GM03348 (cell line): ENCODE data around the gene TAP1.

ENCODE experiments used
- DNase-seq: peaks from one replicate; pipeline ENCODE4 v3.0.0; 2012; ENCODE audit warnings: low spot score

TAP1 gene

DNA sequence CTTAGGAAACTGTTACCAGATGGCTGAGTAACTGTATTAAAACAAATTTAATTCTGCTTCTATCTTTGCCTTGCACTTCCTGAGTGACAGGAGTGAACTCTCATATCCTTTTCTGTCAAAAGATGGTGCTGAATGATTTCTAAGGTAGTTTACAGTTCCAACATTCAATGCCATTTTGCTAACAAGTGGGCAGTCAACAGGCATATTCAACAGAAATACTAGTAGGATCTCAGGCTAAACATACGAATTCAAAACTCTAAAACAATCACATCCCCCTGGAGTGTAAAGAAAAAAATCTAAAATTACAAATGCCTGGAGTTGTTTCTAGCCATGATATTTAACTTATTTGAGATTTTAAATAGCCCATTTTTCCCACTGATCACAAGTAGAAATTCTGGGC lies 7.2 kb upstream of the TAP1 start:
- DNase-seq: no peak

DNA sequence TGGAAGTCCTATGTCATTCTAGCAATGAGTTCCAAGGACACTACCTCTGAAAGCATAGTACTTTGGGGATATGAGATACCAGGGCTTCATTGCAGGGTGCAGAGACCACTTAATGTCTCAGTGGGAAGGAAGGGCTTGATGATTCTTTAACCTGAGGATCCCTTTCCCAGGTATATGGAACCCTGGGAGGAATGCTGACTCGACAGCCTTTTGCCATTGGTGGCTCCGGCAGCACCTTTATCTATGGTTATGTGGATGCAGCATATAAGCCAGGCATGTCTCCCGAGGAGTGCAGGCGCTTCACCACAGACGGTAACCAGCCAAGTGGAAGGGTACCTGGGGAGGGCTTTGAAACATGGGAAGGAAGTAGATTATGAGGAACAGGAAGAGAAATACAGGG lies 4.7 kb upstream of the TAP1 start:
- no peak for DNase-seq

- DNase-seq: no peak
These were observed 3.8 kb upstream of the TAP1 start for GRCh38 chr6:32857156-32857891.

- no peak for DNase-seq
These were observed 2.1 kb upstream of the TAP1 start for GRCh38 chr6:32855467-32856174.

DNA sequence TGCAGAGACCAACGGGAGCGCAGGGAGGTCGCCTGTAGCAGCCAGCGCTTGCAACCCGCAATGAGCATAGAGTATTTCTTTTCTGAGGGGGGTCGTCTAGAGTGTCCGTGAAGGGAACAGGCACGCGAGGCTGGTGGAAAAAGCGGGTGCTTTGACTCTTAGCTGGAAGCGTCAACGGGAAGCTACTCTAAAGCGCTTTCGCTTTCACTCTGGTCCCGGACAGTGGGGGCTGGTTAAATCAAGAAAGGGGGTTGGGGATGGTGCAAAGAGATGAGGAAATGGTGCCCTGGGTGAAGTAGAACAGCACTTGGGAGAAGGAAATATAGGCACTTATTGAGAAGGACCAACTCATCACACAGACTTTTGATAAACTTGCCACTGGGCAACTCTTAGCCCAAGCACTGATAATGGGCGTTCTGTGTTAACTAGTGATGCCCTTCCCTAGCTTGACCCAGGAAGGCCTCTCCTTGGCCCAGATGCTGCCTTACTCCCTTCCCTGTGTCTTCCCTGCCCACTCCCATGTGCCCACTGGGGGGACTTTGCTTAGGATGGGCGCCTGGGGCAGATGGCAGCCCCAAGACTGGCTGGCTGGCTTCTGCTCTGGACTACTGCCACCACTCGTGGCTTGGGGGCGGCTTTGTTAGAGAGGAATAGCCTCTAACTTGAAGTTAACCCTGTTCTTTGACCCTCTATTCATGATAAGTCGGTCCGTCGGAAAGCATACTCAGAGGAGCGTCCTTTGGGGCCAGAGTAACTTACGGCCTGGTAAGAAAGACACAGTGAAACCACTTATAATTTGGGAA lies 1.1 kb upstream of the TAP1 start:
- peak; percentile 60 for DNase-seq

GRCh38 chr6:32852844-32853540 lies 512 bp downstream of the TAP1 start:
- DNase-seq: peak; percentile 55

GRCh38 chr6:32852018-32852843 lies 1.3 kb downstream of the TAP1 start:
- DNase-seq: peak; percentile 68

GRCh38 chr6:32851025-32851424 lies 2.5 kb downstream of the TAP1 start:
- DNase-seq: no peak

DNA sequence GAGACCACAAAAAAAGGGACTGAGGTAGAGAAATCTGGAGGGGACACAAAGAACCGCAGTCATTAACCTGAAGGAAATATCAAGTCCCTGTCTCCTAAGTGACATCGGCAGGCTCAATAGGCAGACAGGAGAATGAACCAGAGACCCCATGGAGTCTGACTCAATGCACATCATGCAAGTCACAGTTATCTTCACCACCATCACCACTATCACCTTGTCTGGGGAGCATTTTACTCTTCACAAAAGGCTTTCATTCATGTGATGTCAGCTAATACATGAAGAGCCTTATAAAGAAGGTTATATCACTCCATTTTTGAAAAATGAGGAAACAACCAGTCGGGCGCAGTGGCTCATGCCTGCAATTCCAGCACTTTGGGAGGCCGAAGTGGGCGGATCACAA lies 4.4 kb downstream of the TAP1 start:
- no peak for DNase-seq

- no peak for DNase-seq
These were observed 5.7 kb downstream of the TAP1 start for GRCh38 chr6:32847795-32848194.

GRCh38 chr6:32847004-32847403 lies 6.5 kb downstream of the TAP1 start:
- DNase-seq: no peak

DNA sequence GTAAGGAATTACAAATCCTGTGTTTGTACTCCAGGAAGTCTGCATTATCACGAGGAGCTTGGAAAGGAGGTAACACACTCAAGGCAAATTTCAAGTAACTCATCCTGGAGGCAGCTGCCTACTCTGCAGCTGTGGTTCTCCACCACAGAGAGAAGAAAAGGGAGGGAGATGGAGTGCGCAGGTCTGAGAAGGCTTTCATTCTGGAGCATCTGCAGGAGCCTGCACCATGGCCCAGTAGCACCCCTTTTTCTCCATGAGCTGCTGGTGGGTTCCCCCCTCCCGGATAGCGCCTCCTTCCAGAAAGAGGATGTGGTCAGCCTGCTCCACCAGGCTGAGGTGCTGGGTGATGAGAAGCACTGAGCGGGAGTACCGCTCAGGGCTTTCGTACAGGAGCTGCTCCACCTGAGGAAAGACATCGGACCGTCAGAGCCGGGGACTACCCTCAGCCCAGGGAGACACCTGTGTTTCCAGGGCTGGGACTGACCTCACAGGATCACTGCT lies 8.1 kb downstream of the TAP1 start:
- DNase-seq: no peak

DNA sequence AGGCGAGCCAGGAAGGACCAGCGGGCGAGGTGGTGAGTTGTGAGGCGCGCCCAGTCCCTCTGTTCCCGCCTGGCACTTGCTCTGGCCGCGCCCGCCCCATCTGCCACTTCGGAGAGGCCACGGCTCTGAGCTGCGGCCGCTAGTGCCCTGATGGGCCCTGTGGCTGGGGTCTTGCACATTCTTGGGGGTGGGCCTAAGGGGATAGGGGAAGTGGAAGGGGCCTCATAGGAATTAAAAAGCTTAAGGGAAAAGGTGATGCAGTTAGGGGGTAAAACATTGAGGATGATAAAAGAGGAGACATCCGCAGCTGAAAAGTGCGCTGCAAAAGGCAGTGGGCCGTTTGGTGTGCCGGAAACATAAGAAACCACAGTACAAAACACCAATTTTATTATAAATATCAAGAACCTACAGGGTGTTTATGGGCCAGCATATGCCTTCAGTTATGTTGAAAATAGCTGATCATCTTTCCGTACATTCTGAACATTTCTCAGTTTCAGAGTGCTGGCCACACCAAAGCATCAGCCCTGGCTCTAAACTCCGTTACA lies 8.6 kb downstream of the TAP1 start:
- DNase-seq: no peak

DNA sequence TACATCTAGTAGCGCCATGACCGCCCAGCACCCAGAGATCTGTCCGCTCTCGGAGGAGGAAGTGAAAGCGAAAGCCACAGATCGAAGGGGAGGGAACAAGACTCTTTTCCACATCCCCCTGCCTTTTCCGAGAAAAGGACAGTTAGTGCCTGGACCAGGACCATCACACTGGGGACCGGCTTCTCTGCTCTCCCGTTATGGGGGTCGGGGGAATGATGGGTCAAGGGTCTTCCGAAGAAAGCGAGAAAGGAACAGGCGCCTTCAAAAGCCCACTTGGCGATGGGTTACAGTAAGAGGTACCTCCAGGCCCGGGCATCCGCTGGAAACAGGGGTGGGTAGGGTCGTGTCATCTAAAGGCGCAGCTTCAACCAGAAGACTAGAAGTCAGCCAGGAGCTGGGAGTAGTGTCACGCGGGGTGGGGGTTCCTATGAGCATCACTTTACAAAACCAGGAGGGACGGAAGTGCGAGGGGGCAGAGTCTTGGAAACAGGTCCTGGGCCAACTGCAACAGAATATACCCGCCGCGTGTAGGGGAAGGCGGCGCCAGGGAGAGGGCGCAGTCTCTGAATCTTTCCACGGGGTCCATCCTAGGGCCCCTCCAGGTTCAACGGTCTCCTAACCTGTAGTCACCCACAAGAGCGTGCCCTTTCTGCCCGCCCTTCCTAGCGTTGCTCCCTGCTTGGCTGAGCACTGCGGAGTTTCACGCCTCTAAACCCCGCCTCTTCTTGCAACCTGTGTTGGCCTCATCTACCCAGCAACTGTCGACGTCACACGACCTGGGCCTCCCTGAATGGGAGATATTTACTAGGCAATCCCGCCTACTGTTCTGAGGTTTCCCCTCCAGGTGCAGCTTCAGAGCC lies 9.3 kb downstream of the TAP1 start, which contains the start of gene PSMB8:
Gene PSMB8 (minus strand): TSS at position 69 of the 860 bp plus-strand sequence. CDS start 51 bp downstream, at position 18.
- DNase-seq: peak; percentile 94

GRCh38 chr6:32843331-32843978 lies 10.0 kb downstream of the TAP1 start:
- DNase-seq: peak; percentile 14

- DNase-seq: no peak
These were observed 10.8 kb downstream of the TAP1 start for GRCh38 chr6:32842690-32843089.

- DNase-seq: no peak
These were observed 11.4 kb downstream of the TAP1 start for GRCh38 chr6:32842021-32842650.

DNA sequence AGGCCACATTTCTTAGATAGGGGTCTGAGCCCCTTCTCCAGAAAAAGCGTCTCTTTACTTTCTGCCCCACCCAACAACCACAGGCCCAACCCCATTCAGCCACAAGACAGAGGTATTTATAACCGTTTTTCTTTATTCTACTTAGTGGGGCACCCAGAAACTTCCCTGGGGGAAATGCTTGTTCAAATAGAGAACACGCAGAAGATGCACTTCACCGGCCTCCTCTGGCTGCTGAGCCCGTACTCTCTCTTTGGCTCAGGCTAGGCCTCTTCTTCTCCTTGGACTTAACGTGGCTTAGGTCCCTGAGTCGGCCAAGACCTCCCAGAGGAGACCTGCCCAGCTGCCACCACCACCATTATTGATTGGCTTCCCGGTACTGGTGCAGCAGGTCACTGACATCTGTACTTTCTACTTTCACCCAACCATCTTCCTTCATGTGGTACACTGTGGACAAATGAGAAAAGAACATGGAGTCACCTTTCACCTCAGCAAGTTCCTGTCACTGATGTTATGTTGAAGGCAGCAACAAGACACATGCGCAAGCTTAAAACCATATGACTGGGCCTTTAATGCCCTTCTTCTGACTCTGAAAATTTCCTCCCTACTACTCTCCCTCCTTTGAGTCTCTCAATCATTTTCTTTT lies 12.8 kb downstream of the TAP1 start:
- DNase-seq: no peak
